Cortex of kidney (tissue), 1 donor: ENCODE data around the gene SFXN5.
A peak's percentile ranks its signal among the peaks of the same experiment; 100 is the strongest.
"Not testable (repeated sequence)": the region's sequence is repeated elsewhere in the genome, so short reads cannot be mapped to it uniquely, and the experiment has no call there.

ENCODE experiments used
- DNase-seq: peaks from one replicate; lab custom pipeline; 2025; lab: John Stamatoyannopoulos, UW

The SFXN5 gene, protein sequence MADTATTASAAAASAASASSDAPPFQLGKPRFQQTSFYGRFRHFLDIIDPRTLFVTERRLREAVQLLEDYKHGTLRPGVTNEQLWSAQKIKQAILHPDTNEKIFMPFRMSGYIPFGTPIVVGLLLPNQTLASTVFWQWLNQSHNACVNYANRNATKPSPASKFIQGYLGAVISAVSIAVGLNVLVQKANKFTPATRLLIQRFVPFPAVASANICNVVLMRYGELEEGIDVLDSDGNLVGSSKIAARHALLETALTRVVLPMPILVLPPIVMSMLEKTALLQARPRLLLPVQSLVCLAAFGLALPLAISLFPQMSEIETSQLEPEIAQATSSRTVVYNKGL

DNA sequence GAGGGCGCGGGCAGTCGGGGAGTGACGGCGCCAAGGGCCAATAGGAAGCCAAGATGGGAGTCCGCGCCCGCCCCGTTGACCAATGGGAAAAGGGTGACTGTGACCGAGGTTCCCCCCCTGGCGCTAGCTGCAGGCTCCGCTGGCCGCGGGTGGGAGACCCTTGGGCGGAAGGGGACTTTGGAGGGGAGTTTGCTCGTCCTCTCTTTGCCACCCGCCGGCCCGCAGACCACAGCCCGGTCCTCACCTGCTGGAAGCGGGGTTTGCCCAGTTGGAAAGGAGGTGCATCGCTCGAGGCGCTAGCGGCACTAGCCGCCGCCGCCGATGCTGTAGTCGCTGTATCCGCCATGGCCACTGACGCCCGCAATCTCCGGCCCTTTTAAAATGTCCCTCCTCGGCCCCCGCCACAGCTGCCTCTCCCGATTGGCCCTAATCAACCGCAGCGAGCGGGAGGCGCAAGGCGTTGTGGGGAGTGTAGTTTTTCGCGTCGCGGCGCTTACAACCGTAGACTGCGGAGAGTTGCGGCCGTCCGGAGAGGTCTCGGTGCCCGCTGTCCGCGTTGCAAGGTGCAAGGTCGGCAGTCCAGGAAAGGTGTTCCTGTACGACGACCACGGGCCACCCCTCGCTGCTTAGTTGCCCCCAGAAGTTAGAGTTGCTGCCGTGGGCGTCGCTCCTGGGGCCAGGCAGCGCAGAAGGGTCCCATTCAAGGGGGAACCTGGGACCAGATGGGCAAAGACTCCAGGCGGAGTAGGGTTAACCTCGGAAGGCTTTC is at the start of gene SFXN5:
TSS of gene SFXN5 (minus strand) at position 353 of the 769 bp plus-strand sequence. CDS start at position 346, 7 bp downstream.
- peak; percentile 98 for DNase-seq

DNA sequence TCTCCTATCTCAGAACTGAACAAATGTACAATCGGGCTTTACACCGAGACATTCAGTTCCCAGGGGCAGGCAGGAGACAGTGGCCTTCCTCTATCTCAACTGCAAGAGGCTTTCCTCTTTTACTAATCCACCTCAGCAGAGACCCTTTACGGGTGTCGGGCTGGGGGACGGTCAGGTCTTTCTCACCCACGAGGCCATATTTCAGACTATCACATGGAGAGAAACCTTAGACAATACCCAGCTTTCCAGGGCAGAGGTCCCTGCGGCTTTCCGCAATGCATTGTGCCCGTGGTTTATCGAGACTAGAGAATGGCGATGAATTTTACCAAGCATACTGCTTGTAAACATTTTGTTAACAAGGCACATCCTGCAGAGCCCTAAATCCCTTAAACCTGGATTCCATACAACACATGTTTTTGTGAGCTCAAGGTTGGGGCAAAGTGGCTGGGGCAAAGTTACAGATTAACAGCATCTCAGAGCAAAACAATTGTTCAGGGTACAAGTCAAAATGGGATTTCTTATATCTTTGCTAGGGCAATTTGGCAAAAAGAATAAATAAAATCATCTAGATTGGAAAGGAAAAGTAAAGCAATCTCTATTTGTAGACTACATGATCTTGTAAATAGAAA is 48.2 kb upstream of the SFXN5 start:
- not testable (repeated sequence) for DNase-seq

DNA sequence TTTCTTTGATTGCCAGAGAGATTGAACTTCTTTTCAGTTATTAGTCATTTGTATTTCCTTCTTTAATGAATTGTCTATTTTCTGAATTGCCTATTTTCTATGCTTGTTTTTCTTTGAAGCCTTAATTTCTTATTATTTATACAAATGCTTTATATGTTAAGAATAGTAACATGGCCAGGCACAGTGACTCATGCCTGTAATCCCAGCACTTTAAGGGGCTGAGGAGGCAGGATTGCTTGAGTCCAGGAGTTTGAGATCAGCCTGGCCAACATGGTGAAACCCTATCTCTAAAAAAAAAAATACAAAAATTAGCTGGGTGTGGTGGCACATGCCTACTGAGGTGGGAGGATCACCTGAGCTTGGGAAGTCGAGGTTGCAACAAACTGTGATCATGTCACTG is 45.9 kb upstream of the SFXN5 start:
- no peak for DNase-seq

DNA sequence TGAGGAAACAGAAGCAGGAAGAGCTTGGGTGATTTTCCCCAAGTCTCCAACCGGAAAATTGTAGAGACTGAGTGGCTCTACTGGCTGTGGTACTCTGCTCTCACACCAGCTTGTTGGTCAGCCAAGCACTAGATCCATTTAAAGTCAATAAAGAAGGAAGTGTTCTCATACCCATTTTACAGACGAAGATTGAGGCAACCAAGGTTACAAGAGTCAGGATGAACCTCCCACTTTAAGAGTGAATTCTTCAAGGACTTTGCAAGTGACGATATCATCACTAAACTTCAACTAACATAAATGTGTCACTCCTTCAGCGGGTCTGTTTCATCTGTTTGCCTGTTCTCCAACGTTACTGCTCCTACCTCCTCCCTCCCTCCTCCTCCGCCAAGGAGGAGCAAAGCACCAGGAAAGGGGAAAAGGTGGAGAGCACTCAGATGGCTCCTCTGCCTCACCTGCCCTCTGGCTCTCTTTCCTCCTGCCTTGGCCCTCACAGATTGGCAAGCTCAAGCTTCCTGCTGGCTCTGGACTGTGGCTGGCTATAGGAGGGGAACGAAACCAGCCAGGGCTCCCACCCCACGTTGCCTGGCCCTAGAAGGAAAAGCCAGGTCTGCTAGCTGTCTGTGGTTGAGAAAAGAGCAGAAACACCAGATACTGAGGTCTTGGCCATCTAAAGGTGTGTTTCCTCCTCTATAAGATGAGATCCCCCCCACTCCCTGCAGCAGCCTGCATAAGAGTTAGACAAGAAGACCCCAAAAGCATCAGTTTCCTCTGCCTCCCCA is 44.9 kb upstream of the SFXN5 start:
- no peak for DNase-seq

DNA sequence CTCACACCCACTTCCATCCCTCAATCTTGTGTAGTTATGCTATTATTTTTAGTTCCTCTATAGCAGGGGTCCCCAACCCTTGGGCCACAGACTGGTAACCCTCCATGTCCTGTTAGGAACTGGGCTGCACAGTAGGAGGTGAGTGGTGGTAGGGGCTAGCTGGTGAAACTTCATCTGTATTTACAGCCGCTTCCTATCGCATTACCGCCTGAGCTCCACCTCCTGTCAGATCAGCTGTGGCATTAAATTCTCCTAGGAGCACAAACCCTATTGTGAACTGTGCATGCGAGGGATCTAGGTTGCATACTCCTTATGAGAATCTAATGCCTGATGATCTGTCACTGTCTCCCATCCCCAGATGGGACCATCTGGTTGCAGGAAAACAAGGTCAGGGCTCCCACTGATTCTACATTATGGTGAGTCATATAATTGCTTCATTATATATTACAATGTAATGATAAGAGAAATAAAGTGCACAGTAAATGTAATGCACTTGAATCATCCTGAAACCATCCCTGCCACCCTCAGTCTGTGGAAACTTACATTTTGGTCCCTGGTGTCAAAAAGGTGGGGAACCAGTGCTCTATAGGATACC is 42.9 kb upstream of the SFXN5 start:
- DNase-seq = no peak

DNA sequence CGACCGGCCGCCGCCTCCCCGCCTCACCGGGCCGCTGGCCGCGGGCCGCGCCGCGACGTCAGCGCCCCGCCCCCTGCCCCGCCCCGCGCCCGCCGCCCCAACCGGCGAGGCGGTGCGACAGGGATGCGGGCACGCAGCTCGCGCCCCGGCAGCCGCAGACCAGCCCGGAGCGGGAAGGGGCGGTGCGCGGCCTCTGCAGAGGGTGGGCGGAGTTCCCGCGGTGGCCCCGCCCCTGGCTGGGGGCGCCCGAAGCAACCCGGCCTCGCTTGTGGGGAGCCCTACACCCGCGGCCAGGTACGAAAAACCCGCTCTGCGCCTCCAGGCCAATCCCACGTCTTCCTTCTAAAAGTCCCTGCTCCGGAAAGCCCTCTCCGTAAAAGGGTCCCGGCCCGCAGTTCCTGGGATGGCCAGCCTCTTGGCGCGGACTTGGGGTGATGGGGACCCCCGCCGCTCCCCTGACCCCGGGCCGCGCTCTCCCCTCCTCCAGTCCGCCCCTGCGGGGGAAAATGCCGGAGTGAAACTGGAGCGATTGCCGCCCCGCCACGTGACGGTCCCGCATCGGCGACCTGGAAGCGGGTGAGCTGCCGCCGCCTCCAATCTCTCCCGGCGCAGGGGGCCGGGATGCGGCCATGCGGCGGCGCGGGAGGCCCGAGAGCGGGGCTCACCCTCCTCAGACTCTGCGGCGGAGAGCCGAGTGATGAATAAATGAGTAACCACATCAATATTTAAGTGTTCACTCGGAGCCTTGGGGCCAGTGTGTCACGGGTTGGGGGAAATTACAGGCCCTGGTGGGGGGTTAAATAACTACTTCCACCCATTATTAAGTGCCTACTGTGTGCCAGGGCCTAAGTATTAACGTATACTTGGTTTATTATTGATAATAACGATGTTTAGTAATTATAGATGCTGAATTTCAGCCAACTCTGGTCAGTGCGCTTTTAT is 41.7 kb upstream of the SFXN5 start, which contains the start of gene RAB11FIP5:
TSS of gene RAB11FIP5 (minus strand) at position 36 of the 942 bp plus-strand sequence. CDS start 171 bp downstream, outside the sequence.
- peak; percentile 44 for DNase-seq

DNA sequence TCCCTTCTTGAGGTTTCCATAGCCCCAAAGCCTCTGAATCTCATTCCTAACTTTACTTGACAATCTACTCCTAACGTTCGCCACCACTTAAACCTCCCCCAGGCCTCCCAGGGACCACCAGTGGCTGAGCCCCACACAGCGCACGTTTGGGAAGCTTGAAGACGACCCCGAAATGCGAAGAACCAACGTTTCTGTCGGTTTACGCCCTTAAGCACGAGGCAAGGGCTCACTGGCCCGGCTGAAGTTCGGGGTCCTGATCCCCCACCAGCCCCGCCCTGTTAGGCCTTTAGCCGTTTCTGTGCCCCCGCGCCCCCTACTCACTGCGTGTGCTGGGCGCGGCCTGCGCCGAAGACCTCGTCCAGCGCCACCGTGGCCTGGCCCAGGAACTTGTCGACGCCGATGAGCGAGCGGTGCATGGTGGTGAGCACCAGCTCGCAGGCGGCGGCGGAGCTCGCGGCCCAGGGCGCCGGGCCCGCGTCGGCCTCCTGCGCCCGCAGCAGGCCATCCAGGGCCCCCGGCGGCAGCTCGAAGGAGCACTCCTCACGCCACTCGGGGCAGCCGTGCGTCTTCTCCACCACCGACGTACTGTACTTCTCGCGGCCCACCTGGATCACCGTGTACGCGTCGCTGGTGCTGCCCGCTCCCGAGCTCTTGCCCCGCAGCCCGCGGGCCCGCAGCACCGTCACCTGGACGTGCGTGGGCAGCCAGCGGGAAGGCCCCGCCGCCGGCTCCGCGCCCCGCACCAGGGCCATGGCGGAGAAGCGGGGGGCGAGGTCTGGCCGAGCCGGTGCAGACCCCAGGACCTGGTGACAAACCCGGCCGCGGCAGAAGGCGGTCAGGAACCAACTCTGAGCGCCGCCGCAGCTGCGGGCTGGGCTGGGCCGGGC is 40.8 kb upstream of the SFXN5 start:
- no peak for DNase-seq

DNA sequence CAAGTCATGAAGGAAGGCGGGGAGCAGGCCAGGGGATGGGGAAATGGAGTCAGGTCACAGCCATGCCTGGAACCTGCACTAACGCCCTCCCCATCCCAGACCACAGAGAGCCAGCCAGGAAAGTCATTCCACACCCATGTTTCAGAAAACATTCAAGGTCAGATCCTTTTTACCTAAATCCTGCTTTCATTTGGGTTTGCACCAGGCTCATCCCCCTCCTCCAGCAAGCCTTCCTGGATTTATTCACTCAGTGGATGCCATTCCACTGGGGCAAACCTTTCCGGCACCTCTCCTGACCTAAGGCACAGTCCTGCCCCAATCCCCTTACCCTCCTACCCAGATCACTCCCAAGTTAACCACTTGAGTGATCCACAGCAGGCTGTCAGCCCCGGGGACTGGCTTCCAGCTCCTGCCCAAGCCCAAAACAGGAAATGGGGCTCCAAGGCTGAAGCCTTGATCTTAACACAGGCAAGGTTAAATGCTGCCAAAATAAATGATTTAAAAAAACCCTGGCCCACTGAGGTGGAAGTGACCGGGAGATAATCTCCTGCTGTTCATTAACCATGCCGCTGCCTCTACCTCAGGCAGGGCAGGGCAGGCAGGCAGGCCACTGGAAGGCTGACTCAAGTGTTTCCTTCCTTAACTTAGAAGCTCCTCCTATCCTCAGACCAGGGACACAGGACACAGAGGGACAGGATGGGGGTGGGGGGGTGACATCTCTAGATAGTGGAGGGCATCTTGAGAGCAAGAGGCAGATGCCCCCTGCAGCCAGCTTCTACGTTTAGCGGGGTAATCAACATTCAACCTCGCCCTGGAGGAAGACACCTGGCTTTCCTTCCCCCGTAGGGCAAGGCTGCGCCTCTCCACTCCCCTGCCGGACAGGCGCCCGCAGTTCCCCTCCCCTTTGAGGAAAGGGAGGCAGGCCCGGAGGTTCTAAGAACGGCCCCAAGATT is 39.8 kb upstream of the SFXN5 start:
- DNase-seq = no peak

DNA sequence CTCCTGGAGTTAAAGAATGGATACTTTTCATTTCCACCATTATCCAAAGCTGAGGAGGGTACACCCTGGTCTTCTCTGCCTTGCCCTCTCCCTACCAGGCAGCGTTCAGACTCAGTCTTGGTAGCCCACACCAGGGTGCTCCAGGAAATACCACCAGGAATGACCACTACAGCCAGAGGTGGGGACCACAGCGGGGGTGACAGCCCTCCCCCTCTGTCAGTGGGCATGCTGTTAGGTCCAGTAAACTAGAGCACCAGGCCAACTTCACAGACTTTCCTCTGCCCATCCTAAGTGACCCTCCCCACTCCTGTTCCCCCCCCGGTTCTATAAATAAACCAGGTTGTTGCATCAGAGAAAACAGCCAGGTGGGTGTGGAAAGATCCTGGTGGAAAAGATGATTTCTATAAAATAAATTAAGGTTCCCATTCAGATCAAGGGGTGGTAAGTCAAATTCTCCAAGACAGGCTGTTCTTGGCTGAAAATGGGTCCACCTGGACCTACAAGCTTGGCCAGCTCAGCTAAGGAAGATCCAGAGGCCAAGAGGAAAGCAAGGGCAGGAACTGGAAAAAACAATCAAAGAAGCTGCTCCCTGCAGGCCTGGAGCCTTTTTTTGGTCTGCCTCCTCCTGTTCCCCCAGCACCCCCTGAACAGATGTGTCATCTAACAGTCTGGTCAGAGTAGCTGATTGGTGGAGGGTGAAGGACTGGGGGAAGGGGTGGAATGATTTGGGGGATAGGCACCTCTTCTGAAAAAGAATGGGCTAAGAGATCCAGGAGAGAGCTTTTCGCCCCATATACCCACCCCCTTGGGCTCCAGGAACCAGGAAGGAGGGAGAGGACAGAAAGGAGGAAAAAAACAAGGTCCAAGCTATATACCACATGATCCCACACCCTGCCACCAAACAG is 38.9 kb upstream of the SFXN5 start:
- no peak for DNase-seq

DNA sequence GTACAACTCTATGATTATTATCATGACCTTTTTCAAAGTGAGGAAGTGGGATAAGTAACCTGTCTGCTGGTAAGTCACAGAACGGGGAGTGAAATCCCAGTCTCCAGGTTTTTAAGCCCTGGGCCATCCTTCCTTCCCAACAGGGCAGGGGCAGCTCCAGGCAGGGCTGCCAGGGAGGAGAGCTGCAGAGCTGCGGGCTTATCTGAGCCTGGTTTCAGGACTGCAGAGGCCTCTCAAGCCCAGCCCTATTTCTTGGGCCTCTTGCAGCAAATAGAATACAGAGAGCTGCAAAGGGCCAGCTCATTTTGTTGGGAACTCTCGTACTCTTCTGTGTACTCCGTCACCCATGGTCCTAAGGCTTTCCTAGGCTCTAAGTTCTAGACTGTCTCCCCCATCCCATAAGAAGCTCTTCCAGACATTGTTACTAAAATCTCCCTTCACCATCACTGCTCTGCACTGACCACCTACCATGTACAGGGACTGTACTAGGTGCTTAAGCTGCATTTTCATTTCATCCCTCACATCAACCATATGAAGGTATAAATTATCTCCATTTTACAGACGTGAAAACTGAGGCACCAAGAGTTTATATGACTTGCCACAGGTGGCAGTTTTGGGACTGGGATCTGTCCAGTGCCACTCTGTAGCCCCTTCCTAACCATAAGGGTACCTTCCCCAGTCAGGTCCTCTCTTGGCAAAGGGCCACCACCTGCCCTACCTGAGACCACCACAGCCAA is 38.1 kb upstream of the SFXN5 start:
- DNase-seq = no peak

DNA sequence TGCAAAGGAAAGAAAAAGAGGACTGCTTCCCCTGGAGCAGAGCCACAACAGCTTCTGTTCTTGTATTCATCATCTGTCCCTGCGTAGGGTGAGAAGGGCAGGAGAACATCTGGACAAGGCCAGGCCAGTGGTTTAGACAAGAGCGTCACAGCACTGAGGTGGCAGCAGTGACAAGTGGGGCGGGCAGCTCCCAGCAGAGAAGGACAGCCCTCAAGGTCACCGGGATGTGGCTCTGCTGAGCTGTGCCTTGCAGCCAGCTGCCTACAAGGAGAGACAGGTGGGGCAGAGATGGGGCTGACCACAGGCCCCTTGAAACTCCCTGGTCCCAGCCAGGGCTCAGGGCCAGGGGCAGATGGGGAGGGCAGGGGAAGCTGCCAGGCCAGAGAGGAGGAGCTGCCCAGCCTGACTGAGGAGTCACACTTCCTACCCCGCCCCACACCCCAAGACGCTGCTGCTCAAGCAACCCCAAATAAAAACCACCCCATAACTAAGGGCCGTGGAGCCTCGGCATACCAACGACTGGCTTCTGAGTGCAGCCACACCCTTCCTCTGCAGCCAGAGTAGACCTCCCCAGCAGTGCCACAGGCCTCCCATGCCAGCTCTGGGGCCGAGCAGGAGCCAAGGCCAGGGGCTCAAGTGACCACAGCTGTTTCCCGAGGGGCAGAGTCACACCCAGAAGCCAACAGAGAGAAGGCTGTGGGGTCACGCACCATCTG is 35.9 kb upstream of the SFXN5 start:
- DNase-seq = no peak

DNA sequence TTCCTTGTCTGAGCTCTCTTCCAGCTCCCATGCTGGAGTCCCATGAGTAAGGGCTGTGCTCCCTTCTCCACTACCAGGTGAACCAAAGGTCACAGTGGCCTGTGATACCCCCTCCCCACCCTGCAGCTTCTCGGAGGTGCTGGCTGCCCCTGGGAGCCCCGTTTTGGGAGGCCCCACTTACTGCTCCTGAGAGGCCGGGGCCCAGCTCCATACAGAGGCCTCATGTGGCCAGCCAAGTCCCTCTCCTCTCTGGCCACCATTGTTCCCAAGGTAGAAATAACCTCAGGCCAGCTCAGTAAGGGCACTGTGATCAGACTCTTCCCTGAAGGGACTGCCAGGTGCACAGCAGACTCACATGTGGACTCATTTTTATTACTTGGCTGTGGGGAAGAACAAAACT is 35.3 kb upstream of the SFXN5 start:
- DNase-seq = no peak

DNA sequence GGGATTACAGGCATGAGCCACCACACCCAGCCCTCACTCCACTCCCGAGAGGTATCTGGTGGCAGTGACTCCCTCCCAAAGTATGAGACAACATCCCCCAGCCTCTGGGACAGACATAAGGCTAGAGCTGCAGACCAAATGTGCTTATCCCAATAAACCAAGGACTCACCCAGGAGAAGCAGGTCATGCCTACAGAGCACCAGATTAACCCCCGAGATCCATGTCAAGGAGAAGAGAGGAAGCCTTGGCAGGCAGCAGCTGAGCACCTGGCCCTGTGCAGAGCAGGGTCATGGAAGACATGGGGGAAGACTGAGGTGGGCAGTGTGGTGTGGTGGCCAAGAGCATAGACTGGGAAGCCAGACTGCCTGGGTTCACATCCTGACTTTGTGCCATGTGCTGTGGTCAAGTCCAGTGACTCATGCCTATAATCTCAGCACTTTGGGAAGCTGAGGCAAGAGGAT is 34.0 kb upstream of the SFXN5 start:
- no peak for DNase-seq

DNA sequence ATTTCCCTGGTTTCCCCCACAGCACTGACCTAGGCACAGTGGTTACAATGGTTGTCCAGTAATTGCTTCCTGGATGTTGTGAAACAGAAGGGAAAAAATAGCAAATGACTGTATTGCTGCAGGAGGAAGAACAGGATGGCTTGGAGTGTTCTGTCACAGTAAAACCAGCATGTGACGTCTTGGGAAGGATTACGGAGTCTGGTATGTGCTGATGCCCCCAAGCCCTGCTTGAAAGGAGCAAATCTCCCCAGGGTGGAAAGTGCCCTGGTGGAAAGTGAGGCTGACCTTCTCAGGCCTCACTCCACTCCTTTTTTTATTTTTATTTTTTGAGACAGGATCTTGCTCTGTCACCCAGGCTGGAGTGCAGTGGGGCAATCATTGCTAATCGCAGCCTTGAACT is 33.4 kb upstream of the SFXN5 start:
- DNase-seq = no peak

DNA sequence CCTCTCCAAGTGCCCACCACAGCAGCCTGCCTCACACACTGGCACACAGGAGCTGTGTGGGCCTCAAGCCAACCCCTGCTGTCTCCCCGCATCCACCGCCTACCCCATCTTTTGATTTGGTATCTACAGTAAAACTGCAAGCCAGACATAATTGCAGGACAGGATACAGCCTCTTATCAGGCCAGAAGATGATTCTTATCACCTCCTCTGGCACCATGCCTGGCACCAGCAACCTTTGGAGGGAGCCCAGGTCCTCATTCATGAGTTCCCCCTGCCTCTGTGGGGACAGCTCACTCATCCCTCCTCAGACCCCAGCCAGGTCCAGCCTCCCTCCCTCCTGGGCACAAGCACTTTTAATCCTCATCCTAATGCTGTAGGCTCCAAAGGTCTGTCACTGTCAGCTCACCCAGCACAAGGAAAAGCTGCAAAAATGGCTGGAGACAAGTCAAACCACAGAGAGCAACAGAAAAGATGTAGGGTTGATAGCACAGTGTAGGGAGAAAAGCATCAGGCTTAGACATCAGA is 31.6 kb upstream of the SFXN5 start:
- DNase-seq = no peak
